CD8-positive, alpha-beta memory T cell (primary cell): ENCODE data around the gene GRM4. TPM values are rescaled to one million over a fixed set of nuclear protein-coding genes. Genes with fewer than 3 reads are reported as not detected.

Experiments used
- CTCF ChIA-PET: fragments of 350-600 bp; sonication (Branson Sonifier 250); formaldehyde crosslinking; loops from one replicate; lab custom pipeline; 2021; ENCODE audit warnings: antibody characterized with exemption; lab: Charles Lee
- POLR2A ChIA-PET: fragments of 350-600 bp; sonication (Branson Sonifier 250); formaldehyde crosslinking; loops from one replicate; lab custom pipeline; 2021; ENCODE audit warnings: antibody characterized with exemption; lab: Charles Lee
- DNase-seq, 5 donors: peaks; one replicate each; pipeline versions ENCODE4 v3.0.0 to v3.0.0-alpha.2; 2020 to 2022; ENCODE audit warnings: mixed read lengths in 1 of 5
- H3K27ac ChIP-seq: one replicate; pipeline ENCODE4 v1.7.0; 2013; ENCODE audit warnings: low read depth, mild to moderate bottlenecking, low read length, moderate library complexity
- H3K27me3 ChIP-seq: 2 replicates; pipeline ENCODE4 v1.7.0; 2013; ENCODE audit warnings: low read length, mild to moderate bottlenecking; ENCODE audit not compliant: insufficient read depth, poor library complexity, severe bottlenecking
- H3K36me3 ChIP-seq: 2 replicates; pipeline ENCODE4 v1.7.0; 2013; ENCODE audit warnings: mild to moderate bottlenecking, low read length, moderate library complexity; ENCODE audit not compliant: insufficient read depth
- H3K4me1 ChIP-seq: 2 replicates; pipeline ENCODE4 v1.7.0; 2013; ENCODE audit warnings: mild to moderate bottlenecking, low read length, moderate library complexity; ENCODE audit not compliant: insufficient read depth
- H3K4me3 ChIP-seq: 2 replicates; pipeline ENCODE4 v1.7.0; 2013; ENCODE audit warnings: mild to moderate bottlenecking, low read length
- H3K9me3 ChIP-seq: 2 replicates; pipeline ENCODE4 v1.7.0; 2013; ENCODE audit warnings: mild to moderate bottlenecking, low read length
- H3K27ac Mint-ChIP-seq, 8 donors: one replicate each; pipeline ENCODE4 v1.8.0; 2020 to 2021; ENCODE audit warnings: mixed read lengths in 8 of 8, mild to moderate bottlenecking in 6 of 8, inconsistent platforms in 3 of 8, moderate library complexity in 3 of 8
- H3K27me3 Mint-ChIP-seq, 2 donors: one replicate each; pipeline ENCODE4 v1.8.0; 2020 to 2021; ENCODE audit warnings: mixed read lengths in 2 of 2, mild to moderate bottlenecking in 1 of 2, moderate library complexity in 1 of 2
- H3K36me3 Mint-ChIP-seq, 3 donors: one replicate each; pipeline ENCODE4 v1.8.0; 2020 to 2021; ENCODE audit warnings: mixed read lengths in 3 of 3, inconsistent platforms in 1 of 3, mild to moderate bottlenecking in 1 of 3
- H3K4me1 Mint-ChIP-seq, 3 donors: one replicate each; pipeline ENCODE4 v1.8.0; 2020 to 2021; ENCODE audit warnings: mixed read lengths in 3 of 3, inconsistent platforms in 1 of 3, mild to moderate bottlenecking in 1 of 3
- H3K4me3 Mint-ChIP-seq, 7 donors: one replicate each; pipeline ENCODE4 v1.8.0; 2020 to 2021; ENCODE audit warnings: mixed read lengths in 7 of 7, mild to moderate bottlenecking in 6 of 7, moderate library complexity in 4 of 7, inconsistent platforms in 2 of 7
- H3K9me3 Mint-ChIP-seq, 5 donors: one replicate each; pipeline ENCODE4 v1.8.0; 2020 to 2022; ENCODE audit warnings: mixed read lengths in 5 of 5, mild to moderate bottlenecking in 3 of 5, moderate library complexity in 2 of 5, inconsistent platforms in 1 of 5
- polyA plus RNA-seq: library from polyadenylated mRNA; unstranded; fragments of 300-500 nt; fragmentation: Illumina TruSeq; gene quantifications from one replicate; pipeline ENCODE4 v1.2.3, GENCODE V29; 2021
- total RNA-seq, 2 experiments: library from RNA; stranded (reverse); gene quantifications; one replicate each; pipeline ENCODE4 v1.2.3, GENCODE V29; 2021

GRM4 gene
- total and polyA plus RNA-seq, 3 experiments from 2014 or later = 0.03 TPM; not detected in 2

DNA sequence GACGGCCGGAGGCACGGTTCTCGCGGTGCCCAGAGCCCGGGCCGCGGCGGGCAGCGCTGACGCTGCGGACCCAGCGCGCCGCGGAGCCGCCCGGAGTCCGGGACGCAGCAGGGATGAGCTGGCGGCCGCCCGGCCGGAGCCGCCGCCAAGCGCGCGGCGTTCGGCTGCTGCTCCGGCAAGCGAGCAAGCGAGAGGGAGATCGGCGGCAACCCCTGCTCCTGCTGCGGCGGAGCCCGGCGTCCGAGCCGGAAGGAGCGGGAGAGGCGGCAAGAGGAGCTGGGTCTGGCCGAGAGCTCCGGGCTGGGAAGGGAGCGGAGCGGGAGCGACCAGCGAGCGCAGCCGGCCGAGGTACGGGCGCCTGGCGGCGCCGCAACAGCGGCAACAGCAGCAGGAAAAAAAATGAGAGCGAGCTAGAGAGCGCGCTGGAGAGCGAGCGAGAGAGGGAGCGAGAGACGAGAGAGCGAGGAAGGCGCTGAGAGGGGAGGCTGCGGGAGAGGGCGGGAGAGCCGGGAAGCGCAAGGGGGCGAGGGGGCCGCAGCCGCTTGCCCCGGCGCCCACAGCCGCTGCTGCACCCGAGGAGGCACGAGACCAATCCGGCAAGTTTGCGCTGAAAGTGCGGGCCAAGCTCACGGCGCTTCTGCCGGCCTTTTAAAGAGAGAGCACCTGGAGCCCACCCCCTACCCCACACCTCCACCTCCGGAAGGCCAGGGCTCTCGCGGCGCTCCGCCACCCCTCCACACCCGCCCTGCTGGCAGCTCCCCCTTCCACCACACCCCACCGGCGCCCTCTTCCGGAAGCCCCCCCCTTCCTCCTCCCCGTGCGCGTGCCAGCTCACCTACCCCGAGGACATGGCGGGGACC is 496 bp downstream of the GRM4 start:
- ChIA-PET POLR2A (interaction anchor here (0.6 kb wide), 1 partner anchor 88 kb away, joined by 3 read pairs; no protein-coding TSS in a partner anchor), CTCF (interaction anchor here (0.7 to 1.7 kb wide), 8 partner anchors 9 to 663 kb away, joined by 3 to 8 read pairs (median 4); no protein-coding TSS in a partner anchor)
- no peaks in the 10 kb centered on the region for H3K9me3 Mint-ChIP-seq
- peak in 4 of 5 donors; percentile 10 to 67 (median 46) for DNase-seq
- peak overlapping the region; percentile 34 for H3K4me3 ChIP-seq
- no peak overlapping the region for H3K27ac ChIP-seq
- H3K36me3 Mint-ChIP-seq = no peaks in the 10 kb centered on the region
- H3K9me3 ChIP-seq = no peaks in the 10 kb centered on the region
- peaks cover 43 to 60% of the 10 kb centered on the region in 2 donors for H3K27me3 Mint-ChIP-seq
- peaks cover 4 to 20% (median 10%) of the 10 kb centered on the region in 3 donors for H3K4me1 Mint-ChIP-seq
- peaks cover 24% of the 10 kb centered on the region for H3K4me1 ChIP-seq
- H3K27ac Mint-ChIP-seq = peak overlapping the region in 1 of 8 donors; percentile 33
- H3K36me3 ChIP-seq = no peaks in the 10 kb centered on the region
- H3K27me3 ChIP-seq = peaks cover 47% of the 10 kb centered on the region
- H3K4me3 Mint-ChIP-seq = peak overlapping the region; percentile 47 to 90 (median 73)

DNA sequence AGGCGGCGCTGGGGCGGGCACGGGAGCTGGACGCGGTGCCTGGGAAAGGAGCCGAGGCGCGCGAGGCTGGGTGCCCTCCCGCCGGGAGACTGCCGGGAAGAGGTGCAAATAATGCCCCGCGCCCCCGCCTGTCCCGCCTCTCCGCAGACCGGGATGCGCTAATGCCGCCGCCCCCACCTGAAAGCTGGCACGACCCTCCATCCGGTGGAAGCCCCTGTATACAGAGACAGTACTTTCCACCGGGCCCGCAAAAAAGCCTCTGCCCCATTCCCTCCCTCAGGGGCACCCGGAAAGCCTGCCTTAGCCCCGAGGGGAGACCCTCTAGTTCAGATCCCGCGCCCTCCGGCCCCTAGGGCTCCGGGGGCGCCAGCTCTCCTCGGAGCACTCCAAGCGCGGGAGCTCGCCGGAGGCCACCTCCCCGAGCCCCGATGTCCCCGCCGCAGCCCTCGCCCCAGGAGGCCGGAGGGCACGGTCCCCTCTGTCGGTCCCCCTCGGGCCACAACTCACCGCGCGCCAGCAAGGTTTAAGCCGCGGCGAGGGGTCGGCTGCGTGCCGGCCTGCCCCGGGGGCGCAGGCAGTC is 1.2 kb downstream of the GRM4 start:
- Mint-ChIP-seq H3K4me3 (peak overlapping the region in 5 of 7 donors; percentile 55 to 71 (median 68)), H3K4me1 (peaks cover 4 to 20% (median 10%) of the 10 kb centered on the region in 3 donors), H3K27ac (no peak overlapping the region), H3K36me3 (no peaks in the 10 kb centered on the region), H3K9me3 (no peaks in the 10 kb centered on the region), H3K27me3 (peaks cover 43 to 60% of the 10 kb centered on the region in 2 donors)
- no peak overlapping the region for H3K4me3 ChIP-seq
- H3K36me3 ChIP-seq = no peaks in the 10 kb centered on the region
- POLR2A ChIA-PET = interaction anchor here (0.6 kb wide), 1 partner anchor 68 kb away, joined by 3 read pairs; no protein-coding TSS in a partner anchor
- peaks cover 24% of the 10 kb centered on the region for H3K4me1 ChIP-seq
- peaks cover 47% of the 10 kb centered on the region for H3K27me3 ChIP-seq
- no peak overlapping the region for H3K27ac ChIP-seq
- CTCF ChIA-PET = interaction anchor here (0.8 to 1.7 kb wide), 4 partner anchors 10 to 97 kb away, joined by 3 to 8 read pairs (median 4); no protein-coding TSS in a partner anchor
- peak in 1 of 5 donors; percentile 22 for DNase-seq
- H3K9me3 ChIP-seq = no peaks in the 10 kb centered on the region

DNA sequence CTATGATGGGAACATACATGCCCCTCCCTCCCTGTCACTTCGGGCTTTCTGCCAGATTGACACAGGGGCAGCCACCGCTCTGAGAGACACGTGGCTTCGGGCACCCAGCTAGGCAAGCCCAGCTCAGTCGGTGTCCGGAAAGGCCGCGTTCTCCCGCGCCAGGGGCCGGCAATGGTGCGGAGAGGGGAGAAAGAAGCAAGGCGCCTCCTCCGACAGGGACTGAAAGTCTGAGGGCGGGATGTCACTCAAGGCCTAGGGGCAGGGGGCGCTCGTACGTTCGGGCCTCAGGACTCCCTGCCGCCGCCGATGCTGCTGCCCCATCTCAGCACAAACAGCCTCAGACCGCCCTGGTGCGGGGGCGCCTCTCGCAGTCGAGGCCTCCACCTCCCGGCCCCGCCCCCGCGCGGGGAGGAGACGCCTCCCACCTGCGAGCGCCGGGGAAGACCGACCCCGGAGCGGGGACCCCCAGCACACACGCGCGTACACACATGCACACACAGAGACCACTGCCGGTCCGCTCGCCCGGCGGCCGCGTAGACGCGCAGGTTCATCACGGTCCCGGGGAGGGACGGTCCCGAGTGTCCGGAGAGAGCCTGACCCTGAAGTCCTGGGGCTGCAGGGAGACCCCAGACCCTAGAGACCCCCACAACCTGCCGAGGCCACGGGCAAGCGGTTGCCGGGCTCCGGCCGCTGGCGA is 1.9 kb downstream of the GRM4 start:
- peak in 4 of 5 donors; percentile 15 to 63 (median 34) for DNase-seq
- peak overlapping the region in 1 of 8 donors; percentile 81 for H3K27ac Mint-ChIP-seq
- H3K36me3 ChIP-seq = no peaks in the 10 kb centered on the region
- POLR2A ChIA-PET = interaction anchor here (0.6 kb wide), 1 partner anchor 67 kb away, joined by 3 read pairs; no protein-coding TSS in a partner anchor
- peaks cover 24% of the 10 kb centered on the region for H3K4me1 ChIP-seq
- H3K4me1 Mint-ChIP-seq = peaks cover 4 to 20% (median 10%) of the 10 kb centered on the region in 3 donors
- peak overlapping the region; percentile 42 to 76 (median 61) for H3K4me3 Mint-ChIP-seq
- H3K27ac ChIP-seq = no peak overlapping the region
- H3K9me3 ChIP-seq = no peaks in the 10 kb centered on the region
- H3K4me3 ChIP-seq = peak overlapping the region; percentile 51
- peaks cover 47 to 63% of the 10 kb centered on the region in 2 donors for H3K27me3 Mint-ChIP-seq
- peaks cover 52% of the 10 kb centered on the region for H3K27me3 ChIP-seq
- CTCF ChIA-PET = interaction anchor here (1.7 kb wide), 1 partner anchor 20 kb away, joined by 5 read pairs; no protein-coding TSS in a partner anchor
- no peaks in the 10 kb centered on the region for H3K9me3 Mint-ChIP-seq
- no peaks in the 10 kb centered on the region for H3K36me3 Mint-ChIP-seq

DNA sequence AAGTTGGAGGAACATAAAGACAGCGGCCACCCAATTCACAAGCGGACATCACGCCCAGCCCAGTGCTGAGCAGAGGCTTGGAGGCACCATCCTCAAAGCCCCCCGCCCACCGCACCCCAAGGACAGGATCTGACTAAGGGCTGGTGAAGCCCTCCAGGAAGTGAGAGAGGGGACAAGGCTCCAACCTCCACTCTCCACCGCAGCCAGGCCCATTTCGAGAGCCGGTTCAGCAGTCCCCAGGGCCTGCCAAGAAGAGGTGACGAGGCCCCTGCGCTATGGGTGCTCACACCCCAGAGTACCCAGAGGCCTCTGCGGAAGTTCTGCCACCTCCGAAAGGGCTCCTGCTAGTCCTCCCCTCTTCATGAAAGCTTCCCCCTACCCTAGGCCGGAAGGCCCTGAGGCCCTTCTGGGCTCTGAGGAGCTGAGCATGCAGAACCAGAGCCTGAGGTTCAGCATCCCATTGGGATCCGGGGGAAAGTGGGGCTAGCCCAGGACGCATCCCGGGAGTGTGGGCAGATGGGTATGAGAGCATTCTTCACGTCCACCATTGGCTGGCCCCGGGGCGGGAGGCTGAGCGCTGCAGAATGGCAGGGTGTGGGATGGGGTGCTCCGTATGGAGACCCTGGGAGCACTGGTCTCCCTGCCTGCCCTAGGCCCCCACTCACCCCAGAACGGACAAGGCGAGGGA is 2.5 kb downstream of the GRM4 start:
- Histone ChIP-seq H3K36me3 (no peaks in the 10 kb centered on the region), H3K4me3 (peak overlapping the region; percentile 51), H3K4me1 (peaks cover 24% of the 10 kb centered on the region), H3K27ac (no peak overlapping the region), H3K27me3 (peaks cover 53% of the 10 kb centered on the region), H3K9me3 (no peaks in the 10 kb centered on the region)
- no peaks in the 10 kb centered on the region for H3K9me3 Mint-ChIP-seq
- peaks cover 4 to 20% (median 10%) of the 10 kb centered on the region in 3 donors for H3K4me1 Mint-ChIP-seq
- peak overlapping the region; percentile 42 to 78 (median 61) for H3K4me3 Mint-ChIP-seq
- H3K27me3 Mint-ChIP-seq = peaks cover 48 to 63% of the 10 kb centered on the region in 2 donors
- H3K36me3 Mint-ChIP-seq = no peaks in the 10 kb centered on the region
- peak in 1 of 5 donors; percentile 38 for DNase-seq
- ChIA-PET CTCF (interaction anchor here (1.5 kb wide), 1 partner anchor 370 kb away, joined by 4 read pairs; no protein-coding TSS in a partner anchor), POLR2A (no interaction called here)
- no peak overlapping the region for H3K27ac Mint-ChIP-seq

DNA sequence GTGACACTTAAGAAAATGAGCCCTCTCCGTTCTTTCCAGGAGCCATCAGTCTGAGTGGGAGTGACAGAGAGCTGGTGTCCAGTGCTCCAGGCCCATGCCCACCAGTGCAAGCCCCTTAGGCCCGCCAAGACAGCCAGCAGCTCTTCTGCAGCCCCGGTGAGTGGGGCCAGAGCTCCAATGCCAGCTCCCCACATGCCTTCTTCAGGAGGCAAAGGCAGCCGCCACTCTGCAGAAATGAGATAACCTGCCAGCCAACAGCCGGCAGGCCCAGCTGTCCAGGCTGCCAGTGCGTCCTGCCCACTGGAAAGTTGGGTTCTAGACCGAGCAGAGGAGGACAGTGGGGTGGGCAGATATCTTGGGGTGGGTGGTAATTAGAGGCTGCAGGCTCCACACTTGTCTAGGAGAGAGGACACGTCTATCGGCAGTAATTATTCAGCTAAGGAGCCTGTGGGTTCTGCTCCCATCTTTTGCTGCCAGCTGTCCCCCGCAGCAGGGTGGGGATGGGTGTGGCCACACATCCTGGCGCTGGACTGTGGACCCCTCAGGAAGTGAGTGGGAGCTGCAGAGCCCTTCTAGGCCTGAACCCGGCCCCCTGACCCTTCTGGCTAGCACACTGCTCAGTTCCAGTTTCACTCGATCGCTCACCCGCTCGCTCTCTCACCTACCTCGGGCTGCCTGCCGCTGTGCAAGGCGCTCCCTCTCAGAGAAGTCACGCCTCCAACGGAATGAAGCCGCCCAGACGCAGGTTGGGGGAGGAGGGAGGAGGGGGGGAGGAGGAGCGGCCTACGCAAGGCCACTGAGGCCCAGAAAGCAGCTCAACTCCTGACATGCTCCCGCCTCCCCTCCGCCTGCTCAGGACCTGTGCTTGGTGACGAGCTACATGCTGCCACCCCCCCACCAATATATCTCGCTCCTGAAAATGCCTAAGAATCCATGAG is 3.6 kb downstream of the GRM4 start:
- Histone ChIP-seq H3K4me1 (peaks cover 24% of the 10 kb centered on the region), H3K36me3 (no peaks in the 10 kb centered on the region), H3K27ac (no peak overlapping the region), H3K4me3 (no peak overlapping the region), H3K9me3 (no peaks in the 10 kb centered on the region), H3K27me3 (peaks cover 51% of the 10 kb centered on the region)
- POLR2A ChIA-PET = no interaction called here
- H3K4me1 Mint-ChIP-seq = peaks cover 4 to 20% (median 8%) of the 10 kb centered on the region in 3 donors
- no peak overlapping the region for H3K27ac Mint-ChIP-seq
- peak in 1 of 5 donors; percentile 45 for DNase-seq
- CTCF ChIA-PET = interaction anchor here (1.5 kb wide), 1 partner anchor 369 kb away, joined by 4 read pairs; no protein-coding TSS in a partner anchor
- no peaks in the 10 kb centered on the region for H3K9me3 Mint-ChIP-seq
- no peaks in the 10 kb centered on the region for H3K36me3 Mint-ChIP-seq
- H3K27me3 Mint-ChIP-seq = peaks cover 54 to 69% of the 10 kb centered on the region in 2 donors
- H3K4me3 Mint-ChIP-seq = peak overlapping the region in 1 of 7 donors; percentile 78

DNA sequence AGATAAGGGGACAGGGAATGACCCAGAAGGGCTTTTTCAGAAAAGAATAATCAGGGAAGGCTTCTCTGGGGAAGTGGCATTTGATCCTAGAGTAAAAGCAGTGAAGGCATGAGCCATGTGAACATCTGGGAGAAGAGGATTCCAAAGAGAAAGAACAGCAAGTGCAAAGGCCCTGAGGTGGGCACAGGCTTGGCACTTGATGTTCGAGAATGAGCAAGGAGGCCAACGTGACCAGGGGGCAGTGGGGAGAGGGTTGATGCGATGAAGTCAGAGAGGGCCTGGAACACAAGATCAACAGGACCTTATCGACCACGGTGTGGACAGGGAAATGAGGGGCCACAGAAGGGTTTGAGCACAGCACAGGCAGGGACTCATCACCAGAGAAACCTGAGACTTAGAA is 5.8 kb downstream of the GRM4 start:
- Histone ChIP-seq H3K4me3 (no peak overlapping the region), H3K27ac (no peak overlapping the region), H3K9me3 (no peaks in the 10 kb centered on the region), H3K4me1 (peaks cover 24% of the 10 kb centered on the region), H3K27me3 (peaks cover 54% of the 10 kb centered on the region), H3K36me3 (no peaks in the 10 kb centered on the region)
- Mint-ChIP-seq H3K36me3 (no peaks in the 10 kb centered on the region), H3K4me3 (no peak overlapping the region), H3K9me3 (no peaks in the 10 kb centered on the region), H3K27me3 (peaks cover 57 to 76% of the 10 kb centered on the region in 2 donors), H3K27ac (peak overlapping the region in 1 of 8 donors; percentile 20), H3K4me1 (peaks cover 4 to 14% (median 6%) of the 10 kb centered on the region in 3 donors)
- no peak for DNase-seq
- POLR2A ChIA-PET = no interaction called here
- CTCF ChIA-PET = no interaction called here
